Endodermal cell (in vitro differentiated cells): Measurements from ENCODE around the gene PKP3. TPM values are rescaled to one million over a fixed set of nuclear protein-coding genes. Genes with fewer than 3 reads are reported as not detected.

Experiments
- DNase-seq: peaks from one replicate; pipeline ENCODE4 v3.0.0-alpha.2; 2017
- H3K27ac ChIP-seq: 2 replicates; pipeline ENCODE4 v1.5.1; 2013; ENCODE audit warnings: mild to moderate bottlenecking, low read depth, low read length, moderate library complexity
- H3K27me3 ChIP-seq: 2 replicates; pipeline ENCODE4 v1.6.1; 2013; ENCODE audit warnings: mild to moderate bottlenecking, low read length, moderate library complexity; ENCODE audit not compliant: insufficient read depth, control insufficient read depth, poor library complexity, severe bottlenecking
- H3K36me3 ChIP-seq: 2 replicates; pipeline ENCODE4 v1.7.0; 2013; ENCODE audit warnings: mild to moderate bottlenecking, low read length, moderate library complexity; ENCODE audit not compliant: control insufficient read depth, insufficient read depth
- H3K4me1 ChIP-seq: one replicate; pipeline ENCODE4 v1.7.0; 2013; ENCODE audit warnings: low read length; ENCODE audit not compliant: control insufficient read depth, insufficient read depth
- H3K4me3 ChIP-seq: 2 replicates; pipeline ENCODE4 v1.5.1; 2013; ENCODE audit warnings: mild to moderate bottlenecking, low read length, moderate library complexity
- H3K9ac ChIP-seq: 2 replicates; pipeline ENCODE4 v1.6.1; 2013; ENCODE audit warnings: mild to moderate bottlenecking, low read length, moderate library complexity; ENCODE audit not compliant: poor library complexity, severe bottlenecking; ENCODE audit errors: extremely low read depth
- H3K9me3 ChIP-seq: 2 replicates; pipeline ENCODE4 v1.6.1; 2013; ENCODE audit warnings: mild to moderate bottlenecking, low read length, moderate library complexity; ENCODE audit not compliant: control insufficient read depth
- H3K27ac Mint-ChIP-seq: 2 replicates; pipeline ENCODE4 v1.8.0; 2020; ENCODE audit warnings: mixed read lengths
- H3K27me3 Mint-ChIP-seq: 2 replicates; pipeline ENCODE4 v1.8.0; 2021; ENCODE audit warnings: mild to moderate bottlenecking, mixed read lengths; ENCODE audit not compliant: insufficient read depth
- H3K36me3 Mint-ChIP-seq: 2 replicates; pipeline ENCODE4 v1.8.0; 2020; ENCODE audit warnings: low read depth, mixed read lengths
- H3K4me1 Mint-ChIP-seq: 2 replicates; pipeline ENCODE4 v1.8.0; 2020; ENCODE audit warnings: mixed read lengths
- H3K4me3 Mint-ChIP-seq: 2 replicates; pipeline ENCODE4 v1.8.0; 2020; ENCODE audit warnings: mild to moderate bottlenecking, moderate library complexity, mixed read lengths
- H3K9me3 Mint-ChIP-seq: 2 replicates; pipeline ENCODE4 v1.8.0; 2020; ENCODE audit warnings: mild to moderate bottlenecking, mixed read lengths
- WGBS, 2 experiments: methylation state at CpG; one replicate each; pipeline versions ENCODE4 v1.1.5 to v1.1.7; 2013; ENCODE audit warnings: missing lambda C conversion rate in 2 of 2, mixed read lengths in 1 of 2; ENCODE audit not compliant: insufficient coverage in 1 of 2, insufficient read length in 1 of 2; 5-methylcytosine and 5-hydroxymethylcytosine counted together
- total RNA-seq, 2 donors: library from RNA; stranded (reverse); fragmentation: NEBNext Ultra II Directional in 1 of 2; extraction: Animal tissue kit (Norgen Biotek cat#: 25700) in 1 of 2; gene quantifications; 2 replicates in 1 of 2; 3 replicates in 1 of 2; pipeline ENCODE4 v1.2.1, GENCODE V29; 2021
- TF ChIP-seq, protein P1 (sequence below): fragments of 200-600 bp; sonication (generic); conservative IDR thresholded peaks from 2 replicates; pipeline ENCODE4 v1.5.0; 2021; ENCODE audit warnings: antibody characterized with exemption, mild to moderate bottlenecking

The PKP3 gene
- total RNA-seq, 2 donors from 2014 or later = 35.4 to 44.8 TPM

DNA sequence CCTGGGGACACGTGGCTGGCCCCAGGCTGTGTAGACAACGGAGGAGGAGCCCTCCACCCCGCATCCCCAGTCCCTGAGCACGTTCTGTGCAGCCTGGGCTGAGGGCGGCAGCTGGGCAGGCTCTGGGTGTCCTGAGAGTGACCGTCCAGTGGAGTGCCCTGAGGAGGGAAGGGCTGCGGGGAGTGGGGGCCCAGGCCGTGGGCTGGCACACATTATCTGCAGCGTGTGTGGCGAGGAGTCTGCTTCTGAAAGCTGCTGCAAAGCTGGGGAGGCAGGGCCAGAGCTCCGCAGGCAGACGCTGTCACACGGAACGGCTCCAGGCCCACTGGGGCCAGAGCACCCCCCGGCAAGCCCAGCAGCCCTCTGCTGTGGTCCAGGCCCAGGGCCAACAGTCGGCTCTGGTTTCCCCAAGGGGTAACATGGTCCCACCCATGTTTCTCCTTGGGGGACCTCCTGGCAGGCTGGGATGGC, 48.6 kb downstream of the PKP3 start:
- WGBS, 2 experiments = 86 to 94% methylated on average over 12 to 16 of the region's 16 CpGs
- Histone ChIP-seq H3K9me3 (no peaks in the 10 kb centered on the region), H3K27me3 (no peaks in the 10 kb centered on the region), H3K4me3 (no peak overlapping the region), H3K4me1 (no peaks in the 10 kb centered on the region), H3K27ac (no peak overlapping the region), H3K36me3 (no peaks in the 10 kb centered on the region), H3K9ac (no peak overlapping the region)
- TF ChIP-seq, protein P1, sequence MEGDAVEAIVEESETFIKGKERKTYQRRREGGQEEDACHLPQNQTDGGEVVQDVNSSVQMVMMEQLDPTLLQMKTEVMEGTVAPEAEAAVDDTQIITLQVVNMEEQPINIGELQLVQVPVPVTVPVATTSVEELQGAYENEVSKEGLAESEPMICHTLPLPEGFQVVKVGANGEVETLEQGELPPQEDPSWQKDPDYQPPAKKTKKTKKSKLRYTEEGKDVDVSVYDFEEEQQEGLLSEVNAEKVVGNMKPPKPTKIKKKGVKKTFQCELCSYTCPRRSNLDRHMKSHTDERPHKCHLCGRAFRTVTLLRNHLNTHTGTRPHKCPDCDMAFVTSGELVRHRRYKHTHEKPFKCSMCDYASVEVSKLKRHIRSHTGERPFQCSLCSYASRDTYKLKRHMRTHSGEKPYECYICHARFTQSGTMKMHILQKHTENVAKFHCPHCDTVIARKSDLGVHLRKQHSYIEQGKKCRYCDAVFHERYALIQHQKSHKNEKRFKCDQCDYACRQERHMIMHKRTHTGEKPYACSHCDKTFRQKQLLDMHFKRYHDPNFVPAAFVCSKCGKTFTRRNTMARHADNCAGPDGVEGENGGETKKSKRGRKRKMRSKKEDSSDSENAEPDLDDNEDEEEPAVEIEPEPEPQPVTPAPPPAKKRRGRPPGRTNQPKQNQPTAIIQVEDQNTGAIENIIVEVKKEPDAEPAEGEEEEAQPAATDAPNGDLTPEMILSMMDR = no peak
- Mint-ChIP-seq H3K4me3 (no peak overlapping the region), H3K27ac (no peak overlapping the region), H3K27me3 (peaks cover 5% of the 10 kb centered on the region), H3K9me3 (no peaks in the 10 kb centered on the region), H3K36me3 (no peaks in the 10 kb centered on the region), H3K4me1 (peaks cover 3% of the 10 kb centered on the region)
- DNase-seq = no peak

DNA sequence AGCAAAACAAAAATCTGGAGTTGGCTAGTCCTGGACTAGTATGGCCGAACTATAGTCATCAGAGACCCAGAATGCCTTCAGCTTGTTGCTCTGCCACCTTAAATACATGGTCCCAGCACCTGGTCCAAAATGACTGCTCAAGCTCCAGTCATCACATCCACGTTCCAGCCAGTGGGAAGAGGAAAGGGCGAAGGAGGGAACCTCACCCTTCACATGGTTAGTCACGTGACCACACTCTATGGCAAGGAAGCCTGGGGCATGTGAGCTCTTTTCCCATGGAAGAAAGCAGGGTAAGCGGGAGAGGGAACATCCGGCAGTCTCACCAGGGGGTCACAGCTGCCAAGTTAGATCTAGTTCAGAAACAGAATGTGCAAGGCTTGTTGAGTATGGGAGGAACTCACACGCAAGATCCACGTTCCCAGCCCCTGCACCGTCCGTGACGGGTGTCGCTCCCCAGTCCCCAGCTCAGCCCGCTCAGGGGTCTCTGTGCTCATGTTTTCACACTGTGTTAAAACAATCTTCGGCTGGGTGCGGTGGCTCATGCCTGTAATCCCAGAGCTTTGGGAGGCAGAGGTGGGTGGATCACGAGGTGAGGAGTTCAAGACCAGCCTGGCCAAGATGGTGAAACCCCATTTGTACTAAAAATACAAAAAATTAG, 49.7 kb downstream of the PKP3 start:
- Mint-ChIP-seq H3K36me3 (no peaks in the 10 kb centered on the region), H3K27me3 (peaks cover 5% of the 10 kb centered on the region), H3K4me3 (no peak overlapping the region), H3K4me1 (peaks cover 3% of the 10 kb centered on the region), H3K9me3 (no peaks in the 10 kb centered on the region), H3K27ac (no peak overlapping the region)
- 85 to 90% methylated on average over 8 to 16 of the region's 16 CpGs for WGBS, 2 experiments
- Histone ChIP-seq H3K9me3 (no peaks in the 10 kb centered on the region), H3K4me3 (no peak overlapping the region), H3K4me1 (no peaks in the 10 kb centered on the region), H3K27ac (no peak overlapping the region), H3K36me3 (no peaks in the 10 kb centered on the region), H3K27me3 (no peaks in the 10 kb centered on the region), H3K9ac (no peak overlapping the region)
- TF ChIP-seq, protein P1 = no peak
- DNase-seq = no peak

DNA sequence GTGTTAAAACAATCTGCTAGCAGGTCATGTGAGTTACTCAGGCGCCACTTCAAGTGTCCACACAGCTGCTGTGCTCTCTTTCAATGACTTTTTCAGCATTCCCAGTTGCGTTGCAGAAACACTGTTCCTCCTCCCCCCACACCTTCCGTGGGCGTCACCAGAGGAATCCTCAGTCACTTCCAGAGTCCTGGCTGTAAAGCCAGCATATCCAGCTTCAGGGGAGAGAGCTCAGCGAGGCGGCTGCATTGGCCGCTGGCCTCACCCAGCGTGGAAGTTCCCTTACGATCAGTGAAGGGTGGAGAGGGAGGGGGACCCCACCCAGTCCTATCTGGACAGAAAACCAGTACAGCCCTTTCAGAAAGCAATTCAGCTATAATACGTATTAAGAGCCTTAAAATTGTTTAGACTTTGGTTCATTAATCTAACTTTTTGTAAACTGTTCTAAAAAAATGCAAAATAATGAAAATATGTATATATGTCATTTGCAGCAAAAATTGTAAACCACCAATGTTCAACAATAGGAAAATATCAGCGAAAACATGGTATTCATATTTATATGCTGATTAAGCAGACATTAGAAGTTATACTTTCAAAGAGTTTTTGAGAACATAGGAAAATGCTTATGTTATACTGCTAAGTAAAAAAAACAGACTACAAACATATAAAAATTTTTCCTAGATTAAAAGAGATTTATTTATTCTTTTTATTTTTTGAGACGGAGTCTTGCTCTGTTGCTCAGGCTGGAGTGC, 50.6 kb downstream of the PKP3 start:
- H3K36me3 ChIP-seq = no peaks in the 10 kb centered on the region
- Mint-ChIP-seq H3K4me1 (peaks cover 5% of the 10 kb centered on the region), H3K27me3 (peaks cover 5% of the 10 kb centered on the region), H3K36me3 (no peaks in the 10 kb centered on the region), H3K27ac (no peak overlapping the region), H3K9me3 (no peaks in the 10 kb centered on the region), H3K4me3 (no peak overlapping the region)
- TF ChIP-seq, protein P1 = no peak
- H3K9ac ChIP-seq = no peak overlapping the region
- H3K4me1 ChIP-seq = no peaks in the 10 kb centered on the region
- no peak for DNase-seq
- WGBS, 2 experiments = 83 to 90% methylated on average over 6 to 12 of the region's 12 CpGs
- H3K27me3 ChIP-seq = no peaks in the 10 kb centered on the region
- no peak overlapping the region for H3K4me3 ChIP-seq
- H3K9me3 ChIP-seq = no peaks in the 10 kb centered on the region
- H3K27ac ChIP-seq = no peak overlapping the region
